Thyroid gland (tissue), 4 donors: ENCODE measurements around the gene ADCYAP1R1.

Experiments used
- POLR2A ChIP-seq, 2 donors: fragments of 450-650 bp; IDR thresholded peaks; one replicate each; pipeline ENCODE4 v1.6.1; 2017; ENCODE audit warnings: antibody characterized with exemption in 2 of 2, mild to moderate bottlenecking in 2 of 2, moderate library complexity in 1 of 2
- TF ChIP-seq, protein P1 (sequence below), 6 experiments: fragments of 200-600 bp in 3 of 6; fragments of 450-650 bp in 3 of 6; sonication (generic) in 3 of 6; IDR thresholded peaks; one replicate each; pipeline ENCODE4 v1.5.1; 2016 to 2019; ENCODE audit warnings: antibody characterized with exemption in 6 of 6, mild to moderate bottlenecking in 2 of 6, inconsistent platforms in 1 of 6, moderate library complexity in 1 of 6

DNA sequence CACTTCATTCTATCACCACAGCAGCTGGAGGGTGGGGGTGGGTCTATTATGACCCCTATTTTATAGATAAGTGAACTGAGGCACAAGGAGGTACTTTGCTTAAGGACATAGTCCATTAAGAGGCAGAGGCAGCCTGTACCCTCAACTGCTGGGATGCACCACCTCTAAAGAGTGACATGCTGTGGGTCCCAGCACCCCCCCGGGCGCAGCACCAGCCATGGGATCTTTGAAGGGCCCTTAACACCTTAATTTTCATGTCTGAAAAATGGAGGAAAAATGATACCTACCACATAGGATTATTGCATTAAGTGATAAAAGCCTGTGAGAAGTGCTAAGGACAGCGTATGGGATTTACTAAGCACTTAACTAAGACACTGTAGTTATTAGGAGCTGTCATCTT is 15.4 kb downstream of the ADCYAP1R1 start:
- TF ChIP-seq, protein P1, sequence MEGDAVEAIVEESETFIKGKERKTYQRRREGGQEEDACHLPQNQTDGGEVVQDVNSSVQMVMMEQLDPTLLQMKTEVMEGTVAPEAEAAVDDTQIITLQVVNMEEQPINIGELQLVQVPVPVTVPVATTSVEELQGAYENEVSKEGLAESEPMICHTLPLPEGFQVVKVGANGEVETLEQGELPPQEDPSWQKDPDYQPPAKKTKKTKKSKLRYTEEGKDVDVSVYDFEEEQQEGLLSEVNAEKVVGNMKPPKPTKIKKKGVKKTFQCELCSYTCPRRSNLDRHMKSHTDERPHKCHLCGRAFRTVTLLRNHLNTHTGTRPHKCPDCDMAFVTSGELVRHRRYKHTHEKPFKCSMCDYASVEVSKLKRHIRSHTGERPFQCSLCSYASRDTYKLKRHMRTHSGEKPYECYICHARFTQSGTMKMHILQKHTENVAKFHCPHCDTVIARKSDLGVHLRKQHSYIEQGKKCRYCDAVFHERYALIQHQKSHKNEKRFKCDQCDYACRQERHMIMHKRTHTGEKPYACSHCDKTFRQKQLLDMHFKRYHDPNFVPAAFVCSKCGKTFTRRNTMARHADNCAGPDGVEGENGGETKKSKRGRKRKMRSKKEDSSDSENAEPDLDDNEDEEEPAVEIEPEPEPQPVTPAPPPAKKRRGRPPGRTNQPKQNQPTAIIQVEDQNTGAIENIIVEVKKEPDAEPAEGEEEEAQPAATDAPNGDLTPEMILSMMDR (IDR thresholded peaks at IDR 0.05), result no peak
- no peak for TF ChIP-seq POLR2A (IDR thresholded peaks at IDR 0.05)
